OCI-LY3 (cell line): ENCODE data around the gene OBSCN.

ENCODE experiments used
- H2AFZ ChIP-seq: fragments of 200-600, 300-600 bp; shearing (Covaris generic); 2 replicates; pipeline ENCODE4 v1.6.0; 2014; ENCODE audit warnings: antibody characterized with exemption, low read depth, low read length
- H3K27ac ChIP-seq: fragments of 200-600, 300-600 bp; sonication (generic); 2 replicates; pipeline ENCODE4 v1.5.1; 2014; ENCODE audit warnings: mild to moderate bottlenecking, low read length, moderate library complexity, mixed read lengths
- H3K27me3 ChIP-seq: fragments of 200-600, 300-600 bp; sonication (generic); 2 replicates; pipeline ENCODE4 v1.6.1; 2014; ENCODE audit warnings: low read depth, low read length, mixed read lengths
- H3K36me3 ChIP-seq: fragments of 200-600, 300-600 bp; sonication (generic); replicated peaks from 2 replicates; pipeline ENCODE3; 2014; ENCODE audit warnings: low read depth, low read length, mixed read lengths
- H3K4me1 ChIP-seq: fragments of 300-600, 200-600 bp; sonication (generic); 2 replicates; pipeline ENCODE4 v1.6.1; 2014; ENCODE audit warnings: low read length, mixed read lengths
- H3K4me2 ChIP-seq: fragments of 200-600, 300-600 bp; sonication (generic); 2 replicates; pipeline ENCODE4 v1.6.1; 2014; ENCODE audit warnings: low read length, mixed read lengths
- H3K4me3 ChIP-seq: fragments of 300-600, 200-600 bp; sonication (generic); 2 replicates; pipeline ENCODE4 v1.5.1; 2014; ENCODE audit warnings: antibody characterized with exemption, mild to moderate bottlenecking, low read length, moderate library complexity
- H3K79me2 ChIP-seq: fragments of 300-600, 200-600 bp; shearing (Covaris generic); 2 replicates; pipeline ENCODE4 v1.6.1; 2014; ENCODE audit warnings: mild to moderate bottlenecking, low read length, mixed read lengths
- H3K9ac ChIP-seq: fragments of 300-600, 200-600 bp; shearing (Covaris generic); 2 replicates; pipeline ENCODE4 v1.6.0; 2014; ENCODE audit warnings: mild to moderate bottlenecking, low read length, moderate library complexity
- H3K9me3 ChIP-seq: fragments of 200-600, 300-600 bp; shearing (Covaris generic); 2 replicates; pipeline ENCODE4 v1.6.1; 2014; ENCODE audit warnings: low read length, mixed read lengths; ENCODE audit not compliant: insufficient read depth
- H4K20me1 ChIP-seq: fragments of 200-600, 300-600 bp; sonication (generic); 2 replicates; pipeline ENCODE4 v1.6.1; 2016; ENCODE audit warnings: low read length, mixed read lengths; ENCODE audit not compliant: insufficient read depth
- EZH2phosphoT487 ChIP-seq: fragments of 200-600 bp; shearing (Covaris generic); IDR thresholded peaks from 2 replicates; pipeline ENCODE4 v1.6.1; 2018; ENCODE audit warnings: antibody characterized with exemption, mixed run types, low read depth
- TF ChIP-seq, protein P1 (sequence below): fragments of 200-600, 300-600 bp; sonication (generic); IDR thresholded peaks from 2 replicates; pipeline ENCODE4 v1.5.1; 2014; ENCODE audit warnings: antibody characterized with exemption, low read length, low read depth

Gene OBSCN

DNA sequence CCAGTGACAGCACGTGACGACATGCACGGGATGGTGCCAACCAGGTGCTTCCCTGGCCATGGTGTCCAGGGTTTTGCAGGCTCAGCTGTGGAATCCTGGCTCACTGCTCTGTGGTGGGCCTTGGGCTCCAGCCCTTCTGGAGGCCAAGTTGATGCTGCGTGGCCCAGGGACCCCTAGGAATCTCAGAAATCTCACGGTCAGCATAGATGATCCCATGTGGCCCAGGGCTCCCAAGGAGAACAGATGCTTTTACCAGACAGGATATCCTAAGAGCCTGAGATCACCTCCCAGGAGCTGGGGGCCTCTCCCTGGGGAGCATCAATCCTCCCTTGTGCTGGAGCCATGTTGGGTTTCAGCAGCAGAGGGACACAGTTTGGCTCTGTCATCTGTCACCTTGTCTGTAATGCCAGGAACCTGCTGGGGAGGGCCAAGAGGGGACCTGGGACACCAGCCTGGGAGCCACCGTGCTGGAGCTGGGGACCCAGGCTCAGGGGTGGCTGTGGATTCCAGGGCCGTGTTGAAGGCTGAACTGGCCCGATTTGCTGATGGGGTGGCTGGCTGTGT, 134.9 kb downstream of the OBSCN start:
- Histone ChIP-seq H3K9ac (no peak overlapping the region), H3K36me3 (no peaks in the 10 kb centered on the region), H3K27me3 (no peaks in the 10 kb centered on the region), H2AFZ (no peak overlapping the region), H3K27ac (no peak overlapping the region), H3K9me3 (no peaks in the 10 kb centered on the region), H3K79me2 (no peaks in the 10 kb centered on the region), H4K20me1 (no peaks in the 10 kb centered on the region), H3K4me1 (no peaks in the 10 kb centered on the region), H3K4me3 (no peak overlapping the region), H3K4me2 (no peak overlapping the region)
- TF ChIP-seq EZH2phosphoT487: no peak
- TF ChIP-seq, protein P1, sequence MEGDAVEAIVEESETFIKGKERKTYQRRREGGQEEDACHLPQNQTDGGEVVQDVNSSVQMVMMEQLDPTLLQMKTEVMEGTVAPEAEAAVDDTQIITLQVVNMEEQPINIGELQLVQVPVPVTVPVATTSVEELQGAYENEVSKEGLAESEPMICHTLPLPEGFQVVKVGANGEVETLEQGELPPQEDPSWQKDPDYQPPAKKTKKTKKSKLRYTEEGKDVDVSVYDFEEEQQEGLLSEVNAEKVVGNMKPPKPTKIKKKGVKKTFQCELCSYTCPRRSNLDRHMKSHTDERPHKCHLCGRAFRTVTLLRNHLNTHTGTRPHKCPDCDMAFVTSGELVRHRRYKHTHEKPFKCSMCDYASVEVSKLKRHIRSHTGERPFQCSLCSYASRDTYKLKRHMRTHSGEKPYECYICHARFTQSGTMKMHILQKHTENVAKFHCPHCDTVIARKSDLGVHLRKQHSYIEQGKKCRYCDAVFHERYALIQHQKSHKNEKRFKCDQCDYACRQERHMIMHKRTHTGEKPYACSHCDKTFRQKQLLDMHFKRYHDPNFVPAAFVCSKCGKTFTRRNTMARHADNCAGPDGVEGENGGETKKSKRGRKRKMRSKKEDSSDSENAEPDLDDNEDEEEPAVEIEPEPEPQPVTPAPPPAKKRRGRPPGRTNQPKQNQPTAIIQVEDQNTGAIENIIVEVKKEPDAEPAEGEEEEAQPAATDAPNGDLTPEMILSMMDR: no peak

DNA sequence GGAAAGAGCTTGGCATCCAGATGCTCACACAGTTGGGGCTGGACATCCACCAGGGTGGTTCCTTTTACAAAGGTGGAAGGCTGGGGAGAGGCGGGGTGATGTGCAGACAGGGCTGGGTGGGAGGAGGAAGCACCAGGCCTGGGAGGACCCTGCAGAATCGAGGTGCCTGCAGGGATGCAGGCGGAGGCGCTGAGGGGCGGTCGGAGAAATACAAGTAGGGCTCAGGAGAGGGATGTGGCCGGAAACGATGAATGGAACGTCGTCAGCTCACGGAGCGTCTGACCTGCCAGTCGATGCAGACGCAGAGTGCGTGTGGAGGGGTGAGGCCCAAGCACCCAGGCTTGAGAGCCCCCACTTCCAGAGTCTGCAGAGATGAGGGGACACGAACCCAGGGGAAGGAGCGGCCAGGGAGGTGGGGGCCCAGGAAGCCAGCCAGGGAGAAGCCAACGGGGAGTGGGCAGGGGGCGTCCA, 135.4 kb downstream of the OBSCN start:
- Histone ChIP-seq H3K9me3 (no peaks in the 10 kb centered on the region), H3K27me3 (no peaks in the 10 kb centered on the region), H3K4me2 (no peak overlapping the region), H3K79me2 (no peaks in the 10 kb centered on the region), H2AFZ (no peak overlapping the region), H3K9ac (no peak overlapping the region), H3K36me3 (no peaks in the 10 kb centered on the region), H4K20me1 (no peaks in the 10 kb centered on the region), H3K27ac (no peak overlapping the region), H3K4me1 (no peaks in the 10 kb centered on the region), H3K4me3 (no peak overlapping the region)
- TF ChIP-seq, protein P1: no peak
- no peak for TF ChIP-seq EZH2phosphoT487

DNA sequence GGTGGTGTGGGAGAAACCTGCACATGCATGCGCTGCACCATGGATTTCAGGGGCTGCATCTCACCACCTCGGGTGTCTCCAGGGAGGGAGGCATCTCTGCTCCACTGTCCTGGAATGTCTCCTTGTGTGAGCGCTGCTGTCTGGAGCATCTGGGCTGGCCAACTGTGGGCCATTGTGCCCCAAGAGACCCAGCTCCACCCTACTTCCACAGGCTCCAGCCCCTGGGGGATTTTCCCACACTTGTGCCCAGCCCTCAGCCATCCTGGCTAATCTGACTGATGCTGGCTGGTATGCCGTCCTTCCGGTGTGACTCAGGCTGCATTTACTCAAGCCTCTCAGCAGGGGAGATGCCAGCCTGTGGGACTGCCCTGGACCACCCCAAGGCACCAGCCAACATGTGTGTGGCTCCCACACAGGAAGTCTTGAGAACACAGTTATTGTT, 136.8 kb downstream of the OBSCN start:
- Histone ChIP-seq H3K9me3 (no peaks in the 10 kb centered on the region), H3K4me2 (no peak overlapping the region), H3K4me3 (no peak overlapping the region), H3K27me3 (0 out of 2 replicates have a peak, but pooled peaks cover 3% of the 10 kb centered on the region), H3K36me3 (no peaks in the 10 kb centered on the region), H3K9ac (no peak overlapping the region), H3K27ac (no peak overlapping the region), H4K20me1 (no peaks in the 10 kb centered on the region), H3K79me2 (no peaks in the 10 kb centered on the region), H2AFZ (no peak overlapping the region), H3K4me1 (no peaks in the 10 kb centered on the region)
- no peak for TF ChIP-seq EZH2phosphoT487
- TF ChIP-seq, protein P1: no peak

DNA sequence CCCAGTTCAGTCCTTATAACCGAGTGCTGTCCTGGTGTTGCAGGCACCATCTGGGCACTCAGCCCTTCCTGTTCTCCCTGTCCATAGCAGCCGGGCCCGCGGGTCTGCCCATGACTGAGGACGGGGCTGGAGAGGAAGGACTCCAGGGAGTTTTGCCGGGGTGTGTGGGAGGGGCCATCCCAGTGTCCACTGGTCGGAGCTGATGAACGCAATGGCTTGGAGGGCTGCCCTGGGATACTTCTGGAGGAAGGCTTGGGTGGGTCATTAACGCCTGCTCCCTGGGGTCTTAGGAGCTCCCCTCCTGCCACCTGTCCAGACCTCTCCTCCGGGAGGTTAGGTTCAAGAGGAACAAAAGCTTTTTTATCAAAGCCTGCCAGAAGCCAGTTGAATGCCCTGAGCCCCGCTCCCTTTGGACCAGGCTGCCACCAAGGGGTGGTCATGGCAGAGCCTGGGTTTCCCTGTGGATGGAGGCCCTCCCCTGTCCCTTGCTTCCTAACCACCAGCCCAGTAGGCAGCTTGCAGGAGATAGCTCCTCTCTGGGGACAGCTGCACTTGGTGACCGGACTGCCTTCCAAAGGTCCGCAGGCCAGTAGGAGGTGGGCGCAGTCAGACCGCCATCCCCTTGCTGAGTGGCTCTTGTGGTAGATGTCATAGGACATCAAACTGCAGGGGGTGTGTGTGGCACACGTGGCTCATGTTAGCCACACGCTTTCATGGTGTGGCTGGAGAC, 137.5 kb downstream of the OBSCN start:
- TF ChIP-seq, protein P1: no peak
- TF ChIP-seq EZH2phosphoT487: no peak
- Histone ChIP-seq H2AFZ (no peak overlapping the region), H3K79me2 (no peaks in the 10 kb centered on the region), H3K4me2 (no peak overlapping the region), H4K20me1 (no peaks in the 10 kb centered on the region), H3K9me3 (no peaks in the 10 kb centered on the region), H3K9ac (no peak overlapping the region), H3K36me3 (no peaks in the 10 kb centered on the region), H3K4me1 (no peaks in the 10 kb centered on the region), H3K27me3 (0 out of 2 replicates have a peak, but pooled peaks cover 3% of the 10 kb centered on the region), H3K27ac (no peak overlapping the region), H3K4me3 (no peak overlapping the region)
